Embryonic facial prominence (tissue), 1 donor: ENCODE data around the gene SLC22A14.
"Not testable (repeated sequence)": the region's sequence is repeated elsewhere in the genome, so short reads cannot be mapped to it uniquely, and the experiment has no call there.

Experiments
- DNase-seq: peaks from one replicate; pipeline ENCODE4 v3.0.0-alpha.2; 2016; ENCODE audit errors: extremely low spot score

SLC22A14 gene, protein sequence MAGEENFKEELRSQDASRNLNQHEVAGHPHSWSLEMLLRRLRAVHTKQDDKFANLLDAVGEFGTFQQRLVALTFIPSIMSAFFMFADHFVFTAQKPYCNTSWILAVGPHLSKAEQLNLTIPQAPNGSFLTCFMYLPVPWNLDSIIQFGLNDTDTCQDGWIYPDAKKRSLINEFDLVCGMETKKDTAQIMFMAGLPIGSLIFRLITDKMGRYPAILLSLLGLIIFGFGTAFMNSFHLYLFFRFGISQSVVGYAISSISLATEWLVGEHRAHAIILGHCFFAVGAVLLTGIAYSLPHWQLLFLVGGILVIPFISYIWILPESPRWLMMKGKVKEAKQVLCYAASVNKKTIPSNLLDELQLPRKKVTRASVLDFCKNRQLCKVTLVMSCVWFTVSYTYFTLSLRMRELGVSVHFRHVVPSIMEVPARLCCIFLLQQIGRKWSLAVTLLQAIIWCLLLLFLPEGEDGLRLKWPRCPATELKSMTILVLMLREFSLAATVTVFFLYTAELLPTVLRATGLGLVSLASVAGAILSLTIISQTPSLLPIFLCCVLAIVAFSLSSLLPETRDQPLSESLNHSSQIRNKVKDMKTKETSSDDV

DNA sequence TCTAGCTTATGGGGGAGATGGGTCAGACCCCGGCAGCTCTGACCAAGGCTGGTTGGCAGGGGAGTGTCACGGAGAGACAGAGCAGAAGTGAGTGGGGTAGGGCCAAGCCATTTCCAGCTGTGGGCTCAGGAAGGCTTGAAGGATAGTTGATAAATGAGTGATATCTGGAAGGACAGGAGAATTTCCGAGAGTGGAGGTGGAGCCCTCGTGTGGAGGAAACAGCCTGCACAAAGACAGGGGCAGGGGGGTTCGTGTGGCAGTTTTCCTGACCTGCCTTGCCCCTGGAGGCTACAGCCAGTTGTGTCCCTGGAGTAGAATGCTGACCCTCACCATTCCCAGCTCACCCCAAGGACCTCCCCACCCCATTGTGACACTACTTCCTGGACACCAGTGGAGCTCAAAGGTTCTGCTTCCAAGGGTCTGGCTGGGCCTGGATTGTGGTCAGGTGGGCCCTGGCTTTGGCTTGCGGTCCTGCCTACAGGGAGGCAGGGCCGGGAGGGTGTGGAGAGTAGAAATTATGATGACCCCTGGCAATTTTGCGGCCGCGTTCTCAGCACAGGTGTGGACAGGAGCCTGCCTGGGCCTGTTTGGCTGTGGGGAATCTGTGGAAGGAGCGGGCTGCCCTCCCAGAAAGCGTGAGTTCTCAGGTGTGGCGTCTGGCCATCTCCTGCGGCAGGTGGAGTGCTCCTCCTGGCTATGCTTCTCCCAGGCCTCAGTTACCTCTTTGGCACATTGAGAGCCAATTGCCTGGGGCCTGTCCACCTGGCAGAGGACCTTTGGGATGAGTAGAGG lies at the start of gene SLC22A14:
Gene SLC22A14 (plus strand): TSS at position 400 of the 792 bp plus-strand sequence. CDS start 23,733 bp downstream, outside the sequence.
- no peak for DNase-seq

DNA sequence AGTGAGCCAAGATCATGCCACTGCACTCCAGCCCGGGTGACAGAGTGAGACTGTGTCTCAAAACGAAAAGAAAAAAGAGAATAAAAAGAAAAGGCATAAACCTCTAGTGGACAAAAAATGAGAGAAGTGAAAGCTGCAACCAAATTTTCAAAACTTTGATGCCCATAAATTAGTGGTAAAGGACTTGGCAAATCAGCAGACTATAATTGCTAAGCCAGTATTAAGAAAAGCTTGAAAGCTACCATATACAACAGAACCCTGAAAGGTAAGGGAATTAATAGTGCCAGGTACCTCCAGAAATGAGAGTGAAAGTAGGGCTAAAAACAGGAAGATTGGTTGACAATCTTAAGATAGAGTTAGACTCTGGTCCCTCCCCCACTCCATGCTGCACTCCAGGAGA lies 49.4 kb upstream of the SLC22A14 start:
- DNase-seq, result no peak

DNA sequence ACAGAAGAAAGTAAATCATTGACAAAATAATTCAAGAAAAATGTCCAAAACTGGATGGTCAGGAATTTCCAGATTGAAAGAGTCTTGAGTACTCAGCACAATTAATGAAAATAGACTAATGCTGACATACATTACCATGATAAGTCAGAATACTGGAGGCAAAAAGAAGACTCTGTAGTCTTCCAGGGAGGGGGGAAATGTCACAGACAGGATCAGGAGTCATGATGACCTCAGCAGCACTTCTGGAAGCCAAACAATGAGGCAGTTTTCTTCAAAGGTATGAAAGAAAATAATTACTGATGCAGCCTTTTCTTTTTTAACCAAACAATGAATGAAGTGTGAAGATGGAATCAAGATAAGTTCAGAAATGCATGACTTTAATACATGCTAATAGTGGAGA lies 46.6 kb upstream of the SLC22A14 start:
- DNase-seq, result no peak

DNA sequence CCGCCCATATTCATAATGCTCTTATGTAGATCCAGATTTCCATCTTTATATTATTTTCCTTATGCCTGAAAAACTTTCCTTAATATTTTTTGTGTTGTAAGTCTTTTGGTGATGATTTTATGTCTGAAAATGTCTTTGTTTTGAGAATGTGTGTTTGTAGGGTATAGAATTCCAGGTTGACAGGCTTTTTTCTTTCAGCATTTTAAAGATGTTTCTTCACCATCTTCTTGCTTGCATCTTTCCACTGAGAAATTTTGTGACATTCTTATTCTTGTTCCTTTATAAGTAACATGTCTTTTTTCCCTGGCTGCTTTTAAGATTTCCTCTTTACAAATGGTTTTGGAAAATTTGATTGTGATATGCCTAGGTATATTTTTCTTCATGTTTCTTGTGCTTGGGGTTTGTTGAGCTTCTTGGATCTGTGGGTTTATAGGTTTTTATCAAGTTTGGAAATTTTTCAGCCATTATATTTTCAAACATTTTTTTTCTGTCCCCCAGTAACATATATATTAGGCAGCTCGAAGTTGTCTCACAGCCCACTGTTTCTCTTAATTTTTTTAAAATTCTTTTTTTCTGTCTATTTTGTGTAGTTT lies 43.6 kb upstream of the SLC22A14 start:
- no peak for DNase-seq

DNA sequence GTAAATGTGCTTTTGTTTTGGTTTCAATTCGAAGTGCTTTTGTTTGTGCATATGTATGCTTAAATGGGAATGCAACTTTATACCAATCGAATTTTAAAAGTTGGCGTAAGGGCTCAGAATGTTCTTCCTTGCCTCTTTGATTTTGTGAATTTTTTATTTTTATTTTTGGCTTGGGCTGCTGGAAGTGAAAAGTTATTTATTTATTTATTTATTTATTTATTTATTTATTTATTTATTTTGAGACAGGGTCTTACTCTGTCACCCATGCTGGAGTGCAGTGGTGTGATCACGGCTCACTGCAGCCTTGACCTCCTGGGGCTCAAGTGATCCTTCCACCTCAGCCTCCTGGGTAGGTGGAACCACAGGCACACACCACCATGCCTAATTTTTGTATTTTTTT lies 39.3 kb upstream of the SLC22A14 start:
- DNase-seq, result not testable (repeated sequence)

DNA sequence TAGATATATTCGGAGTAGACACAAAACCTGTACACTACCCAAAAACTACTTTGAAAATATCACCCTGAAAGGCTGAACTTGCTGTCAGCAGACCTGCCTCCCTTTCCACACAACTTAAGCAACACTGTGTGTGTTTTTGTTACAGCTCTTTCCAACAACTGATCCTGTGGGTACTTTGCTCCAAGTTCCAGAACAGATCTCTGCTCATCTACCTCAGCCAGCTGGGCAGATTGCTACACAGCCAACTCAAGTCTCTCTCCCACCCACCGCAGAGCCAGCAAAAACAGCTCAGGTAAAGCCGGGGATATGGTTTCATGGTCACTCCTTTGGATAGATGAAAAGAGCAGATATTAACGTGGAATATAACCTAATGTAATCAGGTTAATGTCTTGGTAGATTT lies 36.2 kb upstream of the SLC22A14 start:
- no peak for DNase-seq

DNA sequence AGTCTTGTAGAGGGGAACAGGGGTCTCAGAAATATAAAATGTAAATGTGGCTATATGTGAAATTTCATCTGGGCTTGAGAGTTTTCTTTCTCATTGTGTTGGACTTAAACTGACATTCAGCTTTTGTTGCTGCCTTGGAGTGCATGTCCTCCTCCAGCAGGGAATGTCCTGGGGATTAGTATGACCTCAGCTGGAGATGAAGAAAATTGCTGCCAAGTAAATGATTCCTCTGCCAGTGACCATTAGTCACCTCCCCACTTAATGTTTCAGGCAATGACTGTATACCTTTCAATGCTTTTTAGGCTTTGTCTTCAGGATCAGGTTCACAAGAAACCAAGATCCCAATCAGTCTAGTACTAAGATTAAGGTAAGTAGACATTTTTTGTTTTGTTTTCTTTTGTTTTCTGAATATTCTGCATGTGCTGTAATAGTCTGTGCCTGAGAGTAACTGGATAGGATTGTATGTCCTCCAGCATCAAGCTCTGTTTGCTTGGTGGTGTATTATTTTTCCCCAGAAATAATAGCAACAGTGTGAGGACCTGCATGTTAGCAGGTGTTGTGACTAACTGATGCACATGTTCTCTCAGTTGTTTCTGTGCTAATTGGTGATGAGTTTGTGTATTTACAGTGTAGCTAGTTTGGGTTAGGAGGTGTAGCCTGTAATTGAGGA lies 34.6 kb upstream of the SLC22A14 start:
- no peak for DNase-seq

DNA sequence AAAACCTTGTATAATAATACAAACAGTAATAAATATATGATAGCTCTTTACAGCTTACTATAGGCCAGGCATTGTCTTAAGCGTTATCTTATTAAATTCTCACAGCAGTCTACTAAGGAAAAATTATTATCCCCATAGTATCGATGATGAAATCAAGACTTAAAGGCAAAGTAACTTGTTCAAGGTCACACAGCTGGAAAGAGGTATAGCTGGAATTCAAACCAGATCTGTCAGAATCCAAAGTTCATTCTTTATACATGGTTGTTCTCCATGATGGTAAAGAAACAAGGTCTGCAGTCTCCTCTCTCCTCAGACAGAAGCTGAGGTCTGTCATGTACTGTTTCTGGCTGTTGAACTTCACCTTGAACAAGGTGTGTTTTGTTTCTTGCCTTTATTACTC lies 31.9 kb upstream of the SLC22A14 start:
- DNase-seq, result no peak

DNA sequence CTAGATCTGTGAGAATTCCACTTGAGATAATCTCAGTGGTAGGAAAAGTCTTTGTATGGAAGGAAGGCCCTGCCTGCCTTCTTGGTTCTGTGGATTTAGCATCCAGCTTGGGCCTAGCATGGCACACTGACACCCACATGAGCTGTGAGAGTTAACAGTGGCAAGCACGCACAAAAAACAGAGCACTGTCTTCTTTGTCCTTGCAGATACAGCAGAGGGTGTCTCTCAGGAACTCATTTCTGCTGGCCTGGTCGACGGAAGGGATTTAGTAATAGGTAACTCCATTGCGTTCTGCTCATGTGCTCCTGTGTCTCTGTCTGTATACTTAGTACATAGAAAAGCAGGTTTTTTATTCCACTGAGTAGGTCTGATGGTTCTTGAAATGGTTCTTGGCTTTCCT lies 30.9 kb upstream of the SLC22A14 start:
- DNase-seq, result no peak

DNA sequence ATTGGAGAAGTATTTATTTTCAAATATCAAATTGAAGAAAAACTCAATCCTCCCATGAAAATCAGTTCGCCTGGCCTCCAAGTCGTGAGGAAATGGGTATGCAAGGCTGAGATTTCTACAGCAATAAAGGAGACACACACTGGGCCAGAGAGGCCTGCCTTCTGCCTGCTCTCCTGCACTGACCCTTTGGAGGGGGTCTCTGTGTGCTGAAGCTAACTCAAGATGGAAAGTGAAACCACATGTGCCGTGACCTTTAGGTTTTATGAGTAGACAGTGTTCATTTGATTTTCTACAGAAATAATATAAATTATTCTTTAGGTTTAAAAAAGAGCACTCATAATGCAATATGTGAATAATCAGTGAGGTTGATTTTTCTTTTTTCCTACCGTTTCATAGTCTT lies 28.4 kb upstream of the SLC22A14 start:
- no peak for DNase-seq

DNA sequence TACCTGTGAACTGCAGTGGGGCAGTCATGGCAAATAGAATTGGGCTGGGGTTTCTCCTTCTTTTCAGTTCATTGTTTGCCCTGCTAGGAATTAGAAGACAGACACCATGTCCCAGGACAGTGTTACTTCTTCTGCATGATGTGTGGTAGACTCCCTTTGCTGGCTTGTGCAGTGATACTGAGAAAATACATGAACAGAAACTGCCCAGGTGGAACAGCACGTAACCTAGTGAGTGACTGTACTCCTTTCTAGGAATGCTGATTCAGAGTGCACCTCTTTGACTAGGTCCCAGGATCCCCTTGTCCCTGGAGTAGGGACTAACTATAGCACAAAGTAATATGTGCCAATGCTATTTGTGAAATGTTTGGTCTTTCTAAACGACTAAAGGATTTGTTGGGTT lies 27.2 kb upstream of the SLC22A14 start:
- DNase-seq, result no peak

DNA sequence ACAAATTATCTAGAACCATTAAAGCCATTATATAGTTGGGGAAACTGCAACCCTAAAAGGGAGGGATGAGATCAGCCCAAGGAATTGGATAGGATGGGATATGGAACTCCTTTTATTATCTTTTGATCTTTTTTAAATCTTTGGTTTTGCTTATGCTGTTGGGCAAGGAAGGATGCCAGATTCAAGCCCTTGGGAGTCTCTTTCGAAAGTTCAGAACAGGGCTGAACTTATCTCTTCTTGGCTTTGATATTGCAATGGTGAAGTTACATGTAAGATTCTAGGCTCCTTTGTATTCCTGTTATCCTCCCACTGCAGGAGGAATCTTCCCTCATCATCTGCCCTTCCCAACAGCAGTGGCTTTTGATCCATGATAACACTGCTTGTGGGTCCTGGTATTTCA lies 26.5 kb upstream of the SLC22A14 start:
- DNase-seq, result no peak

DNA sequence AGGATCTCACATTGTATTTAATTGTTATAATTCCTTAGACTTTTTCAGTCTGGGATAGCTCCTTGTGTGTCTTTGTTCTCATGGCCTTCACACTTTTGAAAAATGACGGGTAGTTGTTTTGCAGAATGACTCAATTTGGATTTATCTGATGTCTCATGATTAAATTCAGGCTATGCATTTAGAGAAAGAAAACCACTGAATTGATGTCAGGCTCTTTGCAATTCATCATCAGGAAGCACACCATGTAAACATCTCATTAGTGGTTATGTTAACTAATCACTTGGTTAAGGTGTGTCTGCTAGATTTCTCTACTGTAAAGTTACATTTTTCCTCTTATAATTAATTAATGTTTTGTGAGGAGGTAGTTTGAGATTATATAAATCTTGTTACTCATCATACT lies 24.5 kb upstream of the SLC22A14 start:
- no peak for DNase-seq

DNA sequence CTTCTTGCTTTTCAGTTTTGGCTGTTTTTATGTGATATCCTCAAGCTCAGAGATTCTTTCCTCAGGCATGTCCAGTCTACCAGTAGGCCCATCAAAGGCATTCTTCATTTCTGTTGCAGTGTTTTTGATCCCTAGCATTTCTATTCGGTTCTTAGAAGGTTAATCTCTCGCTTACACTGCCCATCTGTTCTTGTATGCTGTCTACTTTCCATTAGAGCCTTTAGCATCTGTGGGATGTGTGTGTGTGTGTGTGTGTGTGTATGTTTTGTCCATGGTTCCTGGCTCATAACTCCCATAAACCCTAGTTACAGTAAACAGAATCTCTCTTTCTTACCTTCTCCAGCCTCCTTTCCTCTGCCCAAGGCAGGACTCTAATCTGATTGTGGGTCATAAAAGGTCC lies 21.6 kb upstream of the SLC22A14 start:
- DNase-seq, result no peak

DNA sequence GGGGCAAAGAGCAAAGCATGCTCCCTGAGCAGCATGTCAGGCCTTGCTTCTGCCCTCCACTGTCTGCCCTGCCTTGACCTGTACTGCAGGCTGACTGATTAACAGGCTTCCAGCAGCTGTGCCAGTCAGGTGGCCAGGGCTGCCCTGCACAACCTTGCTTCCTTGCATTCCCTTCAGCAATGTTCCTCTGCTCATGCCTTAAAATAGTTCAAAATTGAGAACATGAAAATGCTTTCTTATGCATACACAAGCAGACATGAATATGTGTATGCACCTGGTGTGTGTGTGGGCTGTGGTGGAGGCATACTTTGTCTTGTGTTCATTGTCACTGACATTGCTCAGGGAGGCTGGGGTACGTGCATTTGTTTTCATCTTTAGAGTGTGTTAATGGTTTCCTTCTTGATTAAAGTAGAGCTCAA lies 17.7 kb upstream of the SLC22A14 start:
- no peak for DNase-seq

DNA sequence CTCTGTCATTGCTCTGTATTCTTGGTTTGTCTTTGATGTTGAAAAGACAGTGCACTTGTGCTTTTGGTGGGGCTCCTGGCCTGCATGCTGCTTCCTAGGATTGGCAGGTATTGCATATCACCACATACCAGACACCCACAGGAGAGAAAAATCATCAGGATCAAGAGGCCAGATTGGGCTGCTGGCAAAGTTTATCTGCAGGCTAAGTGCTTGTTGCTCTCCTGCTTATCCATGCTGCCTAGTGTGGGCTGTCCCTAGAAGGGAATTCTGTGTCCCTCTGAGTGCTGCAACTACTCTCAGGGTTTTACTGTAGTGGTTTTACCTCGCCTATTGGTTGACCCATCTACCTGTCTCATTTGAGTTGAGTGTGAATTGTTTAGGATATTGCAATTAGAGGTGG lies 17.3 kb upstream of the SLC22A14 start:
- no peak for DNase-seq

DNA sequence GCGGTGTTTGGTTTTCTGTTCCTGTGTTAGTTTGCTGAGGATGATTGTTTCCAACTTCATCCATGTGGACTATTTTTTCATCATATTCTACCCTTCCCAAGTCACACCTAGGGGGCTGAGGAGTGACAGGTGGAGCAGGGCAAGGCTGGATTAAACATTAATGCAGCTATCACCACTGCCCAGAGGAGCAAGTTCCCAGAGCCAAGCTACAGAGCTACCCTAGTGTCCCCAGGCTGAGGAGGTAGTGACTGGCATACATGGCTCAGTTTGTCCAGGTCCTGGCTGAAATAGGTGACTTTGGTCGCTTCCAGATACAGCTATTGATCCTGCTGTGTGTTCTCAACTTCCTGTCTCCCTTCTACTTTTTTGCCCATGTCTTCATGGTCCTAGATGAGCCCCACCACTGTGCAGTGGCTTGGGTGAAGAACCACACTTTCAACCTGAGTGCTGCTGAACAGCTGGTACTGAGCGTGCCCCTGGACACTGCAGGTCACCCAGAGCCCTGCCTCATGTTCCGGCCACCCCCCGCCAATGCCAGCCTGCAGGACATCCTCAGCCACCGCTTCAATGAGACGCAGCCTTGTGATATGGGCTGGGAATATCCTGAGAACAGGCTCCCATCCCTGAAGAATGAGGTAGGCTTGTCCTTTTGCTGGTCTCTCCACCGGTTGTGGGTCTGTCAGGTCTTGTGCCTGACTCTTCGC lies 16.3 kb upstream of the SLC22A14 start, which contains the start of gene SLC22A13:
Gene SLC22A13 (plus strand): TSS at position 209 of the 704 bp plus-strand sequence. CDS start 49 bp downstream, at position 258.
- DNase-seq, result no peak

DNA sequence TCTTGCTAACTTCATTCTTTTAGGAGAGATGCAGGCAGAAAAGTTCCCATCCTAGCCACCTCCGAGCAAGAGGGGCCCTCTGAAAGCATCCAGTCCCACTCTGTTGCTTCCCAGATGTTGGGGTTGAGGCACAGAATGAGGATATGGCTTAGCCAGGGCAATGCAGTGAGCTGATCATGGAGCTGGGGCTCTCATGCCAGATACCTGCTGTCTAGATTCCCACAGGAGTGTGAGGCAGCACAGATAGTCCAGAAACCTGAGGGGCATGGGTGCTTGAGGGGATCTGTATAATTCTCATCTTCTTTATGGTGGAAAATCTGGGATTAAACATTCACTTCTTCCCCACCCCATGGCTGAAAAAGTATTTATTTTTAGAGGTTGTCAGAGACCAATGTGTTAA lies 15.3 kb upstream of the SLC22A14 start:
- DNase-seq, result no peak

DNA sequence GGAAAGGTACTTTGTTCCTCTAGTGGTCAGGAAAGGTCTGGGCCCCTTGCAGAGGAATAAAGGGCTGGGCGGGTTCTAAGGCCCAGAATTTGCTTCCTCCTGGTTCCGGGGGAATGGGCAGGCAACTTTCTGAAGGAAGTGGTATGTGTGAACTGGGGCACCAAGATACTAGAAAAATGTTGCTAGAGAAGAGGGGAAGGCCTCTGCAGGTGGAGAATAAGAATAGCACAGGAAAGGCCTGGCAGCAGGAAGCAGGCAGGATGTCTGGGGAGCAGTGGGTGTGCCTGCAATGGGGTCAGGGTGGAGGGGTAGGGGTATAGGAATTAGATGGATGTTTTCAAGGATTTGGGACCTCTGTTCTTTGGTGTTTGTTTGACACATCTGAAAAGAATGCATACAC lies 14.4 kb upstream of the SLC22A14 start:
- no peak for DNase-seq

DNA sequence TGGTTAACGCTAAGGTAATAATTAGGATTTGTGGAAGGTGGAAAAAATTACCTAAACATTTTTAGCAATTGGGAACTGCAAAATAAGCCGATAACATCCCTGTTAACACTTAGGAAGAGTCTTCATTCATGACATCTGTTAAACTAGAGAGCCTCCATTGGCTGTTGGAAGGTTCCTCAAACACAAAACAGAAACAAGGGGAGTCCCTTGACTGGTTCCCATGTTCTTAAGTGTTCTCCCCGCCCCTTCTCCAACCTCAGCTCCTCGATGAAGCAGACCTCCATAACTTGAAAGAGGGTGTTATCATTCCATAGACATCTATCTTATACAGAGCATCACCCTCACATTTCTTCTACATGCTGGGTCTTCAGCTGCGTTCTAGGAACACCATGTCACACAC lies 14.0 kb upstream of the SLC22A14 start:
- DNase-seq, result no peak

DNA sequence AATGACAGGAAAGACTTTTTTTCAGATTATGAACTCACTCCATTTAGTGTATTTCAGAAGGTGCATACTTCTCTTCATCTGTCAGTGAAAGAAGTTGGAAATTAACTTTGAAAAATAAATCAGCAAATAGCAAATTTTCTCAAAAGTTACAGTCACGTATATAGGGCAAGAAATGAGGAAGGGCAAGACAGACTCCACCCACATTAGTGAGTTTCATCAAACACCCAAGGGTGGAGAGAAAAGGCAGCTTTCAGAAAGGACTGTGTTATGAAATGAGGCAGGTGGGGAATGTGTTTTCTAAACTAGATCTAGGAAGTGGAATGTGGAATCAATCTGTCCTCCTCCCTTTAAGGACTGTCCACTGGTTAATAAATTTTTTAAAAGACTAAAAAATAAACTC lies 13.6 kb upstream of the SLC22A14 start:
- no peak for DNase-seq
